ENCODE results near the gene TBXT.

The TBXT gene

DNA sequence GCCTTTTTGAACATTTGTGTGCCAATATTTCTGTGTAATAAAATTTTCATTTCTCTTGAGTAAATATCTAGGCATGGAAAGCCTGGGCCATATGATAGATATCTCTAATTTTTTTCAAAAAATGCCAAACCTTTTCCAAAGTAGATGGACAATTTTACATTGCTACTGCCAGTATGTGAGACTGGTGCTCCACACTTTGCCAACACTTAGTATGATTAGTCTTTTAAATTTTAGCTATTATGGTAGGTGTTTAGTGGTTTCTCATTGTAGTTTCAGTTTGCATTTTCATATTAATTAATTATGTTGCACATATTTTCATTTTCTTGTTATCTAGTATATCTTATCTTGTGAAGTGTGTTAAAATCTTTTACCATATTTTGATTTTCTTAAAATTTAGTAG, 52.0 kb downstream of the TBXT start:
- no peak for DNase-seq (ENCODE audit: low read depth)

DNA sequence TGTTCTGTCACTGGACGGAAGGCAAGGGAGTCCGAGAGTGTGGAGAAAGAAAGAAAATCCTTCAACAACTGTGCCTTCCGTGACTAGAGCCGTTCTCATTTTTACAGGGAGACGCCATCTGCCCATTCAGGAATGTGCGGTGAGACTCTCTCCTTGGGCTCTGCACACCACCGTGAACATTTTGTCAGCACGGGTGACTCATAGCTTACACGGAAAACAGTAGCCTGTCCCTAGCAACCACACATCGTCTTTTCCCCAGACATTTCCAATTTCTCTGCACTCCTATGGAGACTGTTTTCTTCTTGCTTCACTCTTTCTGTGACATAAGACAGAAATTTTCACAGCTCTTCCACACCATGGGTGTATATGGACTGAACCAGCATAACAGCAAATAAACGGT, 55.1 kb downstream of the TBXT start:
- no peak for DNase-seq (ENCODE audit: low read depth)

DNA sequence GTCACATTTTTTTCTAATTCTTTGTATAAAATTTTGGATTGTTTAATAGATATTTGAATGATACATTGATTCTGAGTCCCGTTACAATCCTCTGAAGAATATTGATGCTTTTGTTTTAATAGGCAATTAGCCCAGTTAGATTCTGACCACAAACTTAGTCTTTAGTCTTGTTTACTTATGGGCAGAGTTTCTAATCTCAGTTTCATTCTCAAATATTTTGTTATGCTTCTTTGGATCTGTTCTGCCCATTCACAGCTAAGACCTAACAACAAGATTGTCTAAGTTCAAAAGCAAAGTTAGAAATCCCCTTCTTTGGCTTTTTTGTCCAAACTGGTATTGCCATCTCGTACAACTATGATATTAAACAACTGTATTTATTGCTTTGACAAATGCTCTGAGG, 58.0 kb downstream of the TBXT start:
- DNase-seq (ENCODE audit: low read depth), result no peak

Data from stimulated activated CD8-positive, alpha-beta memory T cell treated with anti-CD3 and anti-CD28 coated beads, Interleukin-12 subunit alpha, Interleukin-12 subunit beta, amount 100 ng/mL, for 1 hour (primary cell).